H1 (cell line): ENCODE measurements around the gene CD200. TPM values are rescaled to one million over a fixed set of nuclear protein-coding genes. Genes with fewer than 3 reads are reported as not detected.

Source experiments
- CTCF ChIA-PET: fragments of 300-600 bp; sonication (Branson Sonifier 250); formaldehyde crosslinking; loops from one replicate; lab custom pipeline; 2021; ENCODE audit not compliant: partially characterized antibody; lab: Charles Lee
- POLR2A ChIA-PET: fragments of 300-600 bp; sonication (Branson Sonifier 250); formaldehyde crosslinking; loops from one replicate; lab custom pipeline; 2021; ENCODE audit warnings: inconsistent platforms; ENCODE audit not compliant: partially characterized antibody; lab: Charles Lee
- DNase-seq, 2 experiments: peaks; one replicate each; pipeline versions ENCODE4 v3.0.0 to v3.0.0-alpha.2; 2010 to 2022; ENCODE audit warnings: low spot score in 2 of 2, low read depth in 1 of 2, mixed read lengths in 1 of 2
- FAIRE-seq: peaks from 2 replicates; lab custom pipeline; 2011; peaks lifted over from hg19 to GRCh38; lab: Jason Lieb, UNC
- H2AFZ ChIP-seq: 2 replicates; pipeline ENCODE4 v1.8.1; 2012; ENCODE audit warnings: low read length, inconsistent platforms
- H2AK5ac ChIP-seq: 2 replicates; pipeline ENCODE4 v1.6.1; 2013; ENCODE audit warnings: low read depth, low read length
- H2BK120ac ChIP-seq: replicated peaks from 2 replicates; pipeline ENCODE3; 2013; ENCODE audit warnings: low read depth, low read length, inconsistent platforms
- H2BK12ac ChIP-seq: 2 replicates; pipeline ENCODE4 v1.6.1; 2013; ENCODE audit warnings: low read depth, low read length
- H2BK15ac ChIP-seq: 2 replicates; pipeline ENCODE4 v1.6.1; 2013; ENCODE audit warnings: low read length
- H2BK20ac ChIP-seq: 2 replicates; pipeline ENCODE4 v1.6.1; 2013; ENCODE audit warnings: low read length
- H2BK5ac ChIP-seq: 2 replicates; pipeline ENCODE4 v1.6.1; 2013; ENCODE audit warnings: low read depth, low read length
- H3K14ac ChIP-seq: 2 replicates; pipeline ENCODE4 v1.6.1; 2013; ENCODE audit warnings: inconsistent platforms; ENCODE audit not compliant: insufficient read length
- H3K18ac ChIP-seq: 2 replicates; pipeline ENCODE4 v1.6.1; 2013; ENCODE audit warnings: low read length; ENCODE audit errors: extremely low read depth
- H3K23ac ChIP-seq: 2 replicates; pipeline ENCODE4 v1.6.1; 2013; ENCODE audit warnings: inconsistent platforms; ENCODE audit not compliant: insufficient read length
- H3K23me2 ChIP-seq: 2 replicates; pipeline ENCODE4 v1.6.1; 2013; ENCODE audit warnings: low read depth, low read length
- H3K27ac ChIP-seq: 2 replicates; pipeline ENCODE4 v1.6.1; 2011; ENCODE audit warnings: low read depth, low read length, inconsistent platforms
- H3K27me3 ChIP-seq, 4 experiments: replicated peaks in 1 of 4; 1 replicate in 1 of 4; 2 replicates in 3 of 4; pipeline versions ENCODE4 v1.6.1 to v1.8.1; 2011 to 2013; ENCODE audit warnings: low read length in 3 of 4, mild to moderate bottlenecking in 3 of 4, inconsistent platforms in 2 of 4, mixed read lengths in 2 of 4, moderate library complexity in 1 of 4; ENCODE audit not compliant: control insufficient read depth in 3 of 4, insufficient read depth in 3 of 4; ENCODE audit errors: extremely low read depth in 1 of 4
- H3K36me3 ChIP-seq, 4 experiments: 2 replicates each; pipeline versions ENCODE4 v1.6.1 to v1.8.1; 2011 to 2013; ENCODE audit warnings: mild to moderate bottlenecking in 4 of 4, low read length in 3 of 4, moderate library complexity in 2 of 4, control low read depth in 1 of 4, inconsistent platforms in 1 of 4; ENCODE audit not compliant: insufficient read depth in 4 of 4, control insufficient read depth in 2 of 4
- H3K4ac ChIP-seq: replicated peaks from 2 replicates; pipeline ENCODE3; 2013; ENCODE audit warnings: low read length, low read depth, mixed read lengths, inconsistent platforms; ENCODE audit not compliant: insufficient read length
- H3K4me1 ChIP-seq, 4 experiments: replicated peaks in 1 of 4; 1 replicate in 1 of 4; 2 replicates in 3 of 4; pipeline versions ENCODE4 v1.6.1 to v1.8.1; 2011 to 2013; ENCODE audit warnings: low read length in 3 of 4, inconsistent platforms in 2 of 4, mixed read lengths in 1 of 4; ENCODE audit not compliant: insufficient read depth in 4 of 4, control insufficient read depth in 3 of 4
- H3K4me2 ChIP-seq, 2 experiments: 2 replicates each; pipeline versions ENCODE4 v1.6.1 to v1.8.1; 2011 to 2013; ENCODE audit warnings: low read depth in 2 of 2, low read length in 2 of 2, control low read depth in 1 of 2, inconsistent platforms in 1 of 2, mild to moderate bottlenecking in 1 of 2; ENCODE audit not compliant: insufficient read depth in 1 of 2
- H3K4me3 ChIP-seq, 4 experiments: fragments of 200-600, 300-600 bp in 1 of 4; sonication (generic), shearing (Covaris generic), sonication (Bioruptor Twin) in 1 of 4; 2 replicates each; pipeline versions ENCODE4 v1.5.1 to v1.8.1; 2011 to 2016; ENCODE audit warnings: low read length in 4 of 4, low read depth in 3 of 4, control low read depth in 2 of 4, inconsistent platforms in 2 of 4, mild to moderate bottlenecking in 2 of 4, mixed read lengths in 1 of 4, moderate library complexity in 1 of 4; ENCODE audit not compliant: insufficient read depth in 2 of 4; ENCODE audit errors: extremely low read depth in 1 of 4
- H3K56ac ChIP-seq: replicated peaks from 2 replicates; pipeline ENCODE3; 2013; ENCODE audit warnings: low read depth, mild to moderate bottlenecking, mixed read lengths, low read length, inconsistent platforms; ENCODE audit not compliant: insufficient read length
- H3K79me1 ChIP-seq: 2 replicates; pipeline ENCODE4 v1.6.1; 2013; ENCODE audit warnings: low read depth, low read length, control low read depth
- H3K79me2 ChIP-seq, 2 experiments: 2 replicates each; pipeline versions ENCODE4 v1.6.1 to v1.8.1; 2012 to 2013; ENCODE audit warnings: low read length in 2 of 2, mild to moderate bottlenecking in 2 of 2, inconsistent platforms in 1 of 2; ENCODE audit not compliant: insufficient read depth in 2 of 2, control insufficient read depth in 1 of 2
- H3K9ac ChIP-seq, 4 experiments: replicated peaks in 1 of 4; 1 replicate in 1 of 4; 2 replicates in 3 of 4; pipeline versions ENCODE4 v1.6.1 to v1.8.1; 2011 to 2013; ENCODE audit warnings: low read depth in 3 of 4, low read length in 3 of 4, control low read depth in 2 of 4, mild to moderate bottlenecking in 2 of 4, moderate library complexity in 2 of 4, inconsistent platforms in 1 of 4; ENCODE audit errors: extremely low read depth in 1 of 4
- H3K9me3 ChIP-seq, 2 experiments: 2 replicates each; pipeline versions ENCODE4 v1.6.1 to v1.8.1; 2012 to 2013; ENCODE audit warnings: mild to moderate bottlenecking in 2 of 2, moderate library complexity in 2 of 2, control low read depth in 1 of 2, inconsistent platforms in 1 of 2, low read depth in 1 of 2, low read length in 1 of 2, mixed read lengths in 1 of 2; ENCODE audit not compliant: insufficient read depth in 2 of 2
- H4K20me1 ChIP-seq, 2 experiments: replicated peaks in 1 of 2; 2 replicates each; pipeline versions ENCODE3 to v1.8.1; 2011 to 2013; ENCODE audit warnings: inconsistent platforms in 2 of 2, low read length in 2 of 2, mild to moderate bottlenecking in 1 of 2; ENCODE audit not compliant: insufficient read depth in 2 of 2, control insufficient read depth in 1 of 2
- H4K5ac ChIP-seq: 2 replicates; pipeline ENCODE4 v1.6.1; 2013; ENCODE audit warnings: low read length, low read depth, mixed read lengths, inconsistent platforms; ENCODE audit not compliant: insufficient read length
- H4K8ac ChIP-seq: 2 replicates; pipeline ENCODE4 v1.8.0; 2013; ENCODE audit warnings: mild to moderate bottlenecking, moderate library complexity, low read length, inconsistent platforms; ENCODE audit not compliant: insufficient read depth; ENCODE audit errors: extremely low read depth
- H4K91ac ChIP-seq: replicated peaks from 2 replicates; pipeline ENCODE3; 2013; ENCODE audit warnings: low read length, mixed read lengths, inconsistent platforms; ENCODE audit not compliant: insufficient read length
- CREB1 ChIP-seq: IDR thresholded peaks from 2 replicates; pipeline ENCODE4 v1.6.1; 2012; ENCODE audit warnings: inconsistent platforms
- HDAC6 ChIP-seq: IDR thresholded peaks from one replicate; pipeline ENCODE4 v1.7.1; 2012; ENCODE audit warnings: low read depth, mild to moderate bottlenecking, inconsistent platforms, low read length, moderate library complexity
- RBBP5 ChIP-seq: IDR thresholded peaks from 2 replicates; pipeline ENCODE4 v1.7.1; 2012; ENCODE audit warnings: low read depth, mild to moderate bottlenecking, inconsistent platforms, low read length, moderate library complexity, borderline replicate concordance
- TEAD4 ChIP-seq: IDR thresholded peaks from 2 replicates; pipeline ENCODE4 v1.6.1; 2012; ENCODE audit warnings: low read depth, low read length, inconsistent platforms, mixed read lengths
- WGBS, 2 experiments: shearing (Covaris generic) in 1 of 2; methylation state at CpG; one replicate each; pipeline versions ENCODE4 v1.1.6 to v1.1.7; 2013 to 2015; ENCODE audit warnings: low lambda C conversion rate in 2 of 2, mixed read lengths in 2 of 2, inconsistent platforms in 1 of 2, low coverage in 1 of 2, missing lambda C conversion rate in 1 of 2; ENCODE audit not compliant: insufficient replicate concordance in 2 of 2, insufficient coverage in 1 of 2, insufficient read length in 1 of 2; ENCODE audit errors: extremely low coverage in 1 of 2, missing lambda C conversion rate in 1 of 2; 5-methylcytosine and 5-hydroxymethylcytosine counted together
- polyA plus RNA-seq, 7 experiments: library from polyadenylated mRNA; depleted of rRNA in 3 of 7; stranded (reverse) in 5 of 7; unstranded in 2 of 7; fragments of >200 nt in 5 of 7; fragments of 200-250 nt in 2 of 7; gene quantifications; 1 replicate in 5 of 7; 2 replicates in 1 of 7; 4 replicates in 1 of 7; pipeline versions ENCODE4 v1.2.1 to v1.2.3, GENCODE V29; 2011 to 2013; ENCODE audit warnings: missing spikeins in 2 of 7, mixed read lengths in 2 of 7
- total RNA-seq: library from RNA; stranded (reverse); fragmentation: NEBNext Ultra II Directional; extraction: Animal tissue kit (Norgen Biotek cat#: 25700); gene quantifications from 2 replicates; pipeline ENCODE4 v1.2.1, GENCODE V29; 2021
- TF ChIP-seq, protein P1 (sequence below): IDR thresholded peaks from 2 replicates; pipeline ENCODE4 v1.6.1; 2012; ENCODE audit warnings: inconsistent platforms

CD200 gene
- total and polyA plus RNA-seq, 2 of the 8 experiments (the other 6 are each of a cell fraction or from before 2014, with no cell fraction given), result 45.8 to 50.2 TPM

DNA sequence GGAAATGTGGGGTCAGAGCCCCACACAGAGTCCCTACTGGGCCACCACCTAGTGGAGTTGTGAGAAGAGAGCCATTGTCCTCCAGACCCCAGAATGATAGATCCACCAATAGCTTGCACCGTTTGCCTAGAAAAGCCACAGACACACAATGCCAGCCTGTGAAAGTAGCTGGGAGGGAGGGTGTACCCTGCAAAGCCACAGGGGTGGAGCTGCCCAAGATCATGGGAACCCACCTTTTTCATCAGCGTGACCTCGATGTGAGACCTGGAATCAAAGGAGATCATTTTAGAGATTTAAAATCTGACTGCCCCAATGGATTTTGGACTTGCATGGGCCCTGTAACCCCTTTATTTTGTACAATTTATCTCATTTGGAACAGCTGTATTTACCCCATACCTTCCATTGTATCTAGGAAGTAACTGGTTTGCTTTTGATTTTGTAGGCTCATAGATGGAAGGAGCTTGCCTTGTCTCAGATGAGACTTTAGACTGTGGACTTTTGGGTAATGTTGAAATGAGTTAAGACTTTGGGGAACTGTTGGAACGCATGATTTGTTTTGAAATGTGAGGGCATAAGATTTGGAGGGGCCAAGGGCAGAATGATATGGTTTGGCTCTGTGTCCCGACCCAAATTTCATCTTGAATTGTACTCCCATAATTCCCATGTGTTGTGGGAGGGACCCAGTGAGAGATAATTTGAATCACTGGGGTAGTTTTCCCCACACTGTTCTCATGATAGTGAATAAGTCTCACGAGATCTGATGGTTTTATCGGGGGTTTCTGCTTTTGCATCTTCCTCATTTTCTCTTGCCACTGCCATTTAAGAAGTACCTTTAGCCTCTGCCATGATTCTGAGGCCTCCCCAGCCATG lies 49.0 kb downstream of the CD200 start:
- Histone ChIP-seq H4K91ac (no peak overlapping the region), H3K4ac (no peak overlapping the region), H4K5ac (no peak overlapping the region), H3K4me2 (no peak overlapping the region), H2BK12ac (no peak overlapping the region), H3K23me2 (no peaks in the 10 kb centered on the region), H3K23ac (no peak overlapping the region), H2BK5ac (no peak overlapping the region), H4K8ac (no peak overlapping the region), H3K9me3 (no peaks in the 10 kb centered on the region), H3K27me3 (no peaks in the 10 kb centered on the region), H3K9ac (no peak overlapping the region), H2BK120ac (no peak overlapping the region), H4K20me1 (no peaks in the 10 kb centered on the region), H2BK15ac (no peak overlapping the region), H2AK5ac (0 out of 2 replicates have a peak overlapping the region, but pooled peaks have one; percentile 65), H2AFZ (no peak overlapping the region), H2BK20ac (no peak overlapping the region), H3K14ac (no peak overlapping the region), H3K79me1 (no peaks in the 10 kb centered on the region), H3K79me2 (no peaks in the 10 kb centered on the region), H3K56ac (no peak overlapping the region), H3K36me3 (no peaks in the 10 kb centered on the region), H3K4me1 (peaks cover 0 to 5% (median 0%) of the 10 kb centered on the region in 4 experiments; a peak in 3 of 7 replicates), H3K18ac (no peak overlapping the region), H3K27ac (no peak overlapping the region), H3K4me3 (no peak overlapping the region)
- TF ChIP-seq CREB1 (no peak), TEAD4 (no peak), HDAC6 (no peak), RBBP5 (no peak)
- TF ChIP-seq, protein P1, sequence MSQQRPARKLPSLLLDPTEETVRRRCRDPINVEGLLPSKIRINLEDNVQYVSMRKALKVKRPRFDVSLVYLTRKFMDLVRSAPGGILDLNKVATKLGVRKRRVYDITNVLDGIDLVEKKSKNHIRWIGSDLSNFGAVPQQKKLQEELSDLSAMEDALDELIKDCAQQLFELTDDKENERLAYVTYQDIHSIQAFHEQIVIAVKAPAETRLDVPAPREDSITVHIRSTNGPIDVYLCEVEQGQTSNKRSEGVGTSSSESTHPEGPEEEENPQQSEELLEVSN, result no peak
- POLR2A ChIA-PET, result no interaction called here
- CTCF ChIA-PET, result interaction anchor here (1.7 kb wide), 1 partner anchor 271 kb away, joined by 3 read pairs; no protein-coding TSS in a partner anchor
- DNase-seq (no peak), FAIRE-seq (no peak)
- 91% methylated on average over 7 of the region's 7 CpGs; no CpG with 5 or more reads in 1 of the 2 experiments for WGBS, 2 experiments
